DOHH2 (cell line): ENCODE measurements around the gene CACNA2D1.

Experiments used
- EZH2phosphoT487 ChIP-seq: fragments of 200-600 bp; sonication (generic); IDR thresholded peaks from 2 replicates; pipeline ENCODE4 v1.6.1; 2017; ENCODE audit warnings: borderline replicate concordance, mild to moderate bottlenecking, antibody characterized with exemption, low read length, moderate library complexity, mixed read lengths
- TF ChIP-seq, protein P1 (sequence below): fragments of 200-600 bp; sonication (generic); IDR thresholded peaks from one replicate; pipeline ENCODE4 v1.5.1; 2014; ENCODE audit warnings: antibody characterized with exemption, mild to moderate bottlenecking, low read depth, low read length; ENCODE audit not compliant: poor library complexity, severe bottlenecking

DNA sequence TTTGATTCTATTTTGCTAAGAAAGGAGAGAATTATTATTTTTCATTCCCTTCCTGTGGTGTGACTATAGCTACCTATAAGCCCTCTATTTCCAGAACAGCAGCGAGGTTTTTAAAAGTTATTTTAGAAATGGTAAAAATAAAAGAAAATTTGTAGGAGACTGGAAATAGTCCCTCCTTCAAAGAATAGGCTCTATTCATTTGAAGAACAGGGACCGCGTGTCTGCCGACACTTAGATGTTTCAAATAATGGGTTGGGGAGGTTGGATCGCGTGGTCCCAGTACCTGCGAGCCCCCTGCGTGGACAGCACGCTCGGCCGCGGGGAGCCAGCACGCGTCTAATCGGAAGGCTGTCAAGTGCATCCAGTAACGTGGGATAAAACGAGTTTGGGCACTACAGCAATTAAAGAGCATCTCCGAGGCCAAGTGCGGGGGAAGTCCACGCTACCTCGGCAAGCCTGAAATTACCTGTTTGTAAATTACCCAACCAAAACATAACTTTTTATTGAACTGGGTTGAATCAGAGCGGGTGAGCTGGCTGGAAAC is 1.0 kb downstream of the CACNA2D1 start:
- TF ChIP-seq, protein P1, sequence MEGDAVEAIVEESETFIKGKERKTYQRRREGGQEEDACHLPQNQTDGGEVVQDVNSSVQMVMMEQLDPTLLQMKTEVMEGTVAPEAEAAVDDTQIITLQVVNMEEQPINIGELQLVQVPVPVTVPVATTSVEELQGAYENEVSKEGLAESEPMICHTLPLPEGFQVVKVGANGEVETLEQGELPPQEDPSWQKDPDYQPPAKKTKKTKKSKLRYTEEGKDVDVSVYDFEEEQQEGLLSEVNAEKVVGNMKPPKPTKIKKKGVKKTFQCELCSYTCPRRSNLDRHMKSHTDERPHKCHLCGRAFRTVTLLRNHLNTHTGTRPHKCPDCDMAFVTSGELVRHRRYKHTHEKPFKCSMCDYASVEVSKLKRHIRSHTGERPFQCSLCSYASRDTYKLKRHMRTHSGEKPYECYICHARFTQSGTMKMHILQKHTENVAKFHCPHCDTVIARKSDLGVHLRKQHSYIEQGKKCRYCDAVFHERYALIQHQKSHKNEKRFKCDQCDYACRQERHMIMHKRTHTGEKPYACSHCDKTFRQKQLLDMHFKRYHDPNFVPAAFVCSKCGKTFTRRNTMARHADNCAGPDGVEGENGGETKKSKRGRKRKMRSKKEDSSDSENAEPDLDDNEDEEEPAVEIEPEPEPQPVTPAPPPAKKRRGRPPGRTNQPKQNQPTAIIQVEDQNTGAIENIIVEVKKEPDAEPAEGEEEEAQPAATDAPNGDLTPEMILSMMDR: no peak
- no peak for TF ChIP-seq EZH2phosphoT487
